ENCODE data around the gene PPARD.

DNA sequence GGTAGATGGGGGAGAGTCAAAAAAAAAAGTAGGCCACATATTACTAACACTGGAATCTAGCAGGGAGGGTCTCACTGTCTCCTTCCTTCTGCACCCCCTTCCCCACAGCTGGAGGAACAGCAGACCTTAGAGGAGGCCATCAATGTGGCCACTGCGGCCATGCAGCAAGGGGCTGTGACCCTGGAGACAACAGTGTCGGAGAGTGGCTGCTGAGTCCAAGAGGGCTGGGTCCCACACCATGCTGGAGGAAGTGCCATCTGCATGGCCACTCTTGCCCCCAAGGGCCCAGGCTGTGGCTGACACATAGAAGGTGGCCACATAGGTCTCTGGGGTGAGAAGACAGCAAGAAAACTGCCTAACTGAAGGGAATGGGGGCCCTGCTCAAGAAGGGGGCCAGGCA, 47.3 kb upstream of the PPARD start:
- TF ChIP-seq CTCF (conservative IDR thresholded peaks at IDR 0.05; ENCODE audit: low read length) (no peak), EZH2phosphoT487 (IDR thresholded peaks at IDR 0.05; ENCODE audit: borderline replicate concordance) (no peak)
